ENCODE measurements around the gene MYL7. TPM values are rescaled to one million over a fixed set of nuclear protein-coding genes. Genes with fewer than 3 reads are reported as not detected.

The MYL7 gene
- total and polyA plus RNA-seq, 2 of the 4 experiments (the other 2 are of a cell fraction), result 0.24 TPM; not detected in 1

GRCh38 chr7:44134943-44135628 is 6.0 kb downstream of the MYL7 start:
- CTCF ChIA-PET, result interaction anchor here (0.7 kb wide), 1 partner anchor 49 kb away, joined by 6 read pairs; no protein-coding TSS in a partner anchor
- no peak overlapping the region for H3K4me2 ChIP-seq (ENCODE audit: low read depth, low read length)
- no peaks in the 10 kb centered on the region for H3K79me1 ChIP-seq (ENCODE audit: low read depth in 1 of 2, low read length in 2 of 2)
- no peak overlapping the region for H2BK120ac ChIP-seq (ENCODE audit: low read depth, low read length)
- no peak overlapping the region for H2BK20ac ChIP-seq (ENCODE audit: low read depth, low read length)
- no CpG with 5 or more reads among the region's 4 CpGs for WGBS, 2 experiments (ENCODE audit: extremely low coverage in 2 of 2, insufficient read length in 1 of 2)
- no peak overlapping the region for H4K8ac ChIP-seq (ENCODE audit: low read depth in 2 of 2, low read length in 2 of 2)
- no peak overlapping the region for H3K4me3 ChIP-seq (ENCODE audit: insufficient read depth, low read depth, low read length)
- no peaks in the 10 kb centered on the region for H3K9me3 ChIP-seq (ENCODE audit: control insufficient read depth, insufficient read depth, low read length)
- H4K5ac ChIP-seq (ENCODE audit: low read depth, low read length), result no peak overlapping the region
- no peak overlapping the region for H3K9ac ChIP-seq (ENCODE audit: low read depth, low read length)
- H4K20me1 ChIP-seq (ENCODE audit: insufficient read depth, low read length), result no peaks in the 10 kb centered on the region
- ATAC-seq (ENCODE audit: low read depth) (no peak), DNase-seq (no peak)
- no peak overlapping the region for H2BK15ac ChIP-seq (ENCODE audit: low read depth, low read length)
- TF ChIP-seq USF2 (IDR thresholded peaks at IDR 0.05; ENCODE audit: low read depth, low read length) (no peak), CHD1 (IDR thresholded peaks at IDR 0.05; ENCODE audit: low read depth, low read length) (no peak), SMC3 (IDR thresholded peaks at IDR 0.05; ENCODE audit: low read depth, low read length) (no peak), NFE2L2 (IDR thresholded peaks at IDR 0.05; ENCODE audit: low read depth, low read length) (no peak), BHLHE40 (IDR thresholded peaks at IDR 0.05; ENCODE audit: low read depth, low read length) (no peak), POLR2A (IDR thresholded peaks at IDR 0.05; ENCODE audit: low read depth, low read length) (no peak), CTCF (conservative IDR thresholded peaks at IDR 0.05; ENCODE audit: low read depth, low read length) (no peak), RAD21 (IDR thresholded peaks at IDR 0.05; ENCODE audit: low read length) (no peak), RFX5 (IDR thresholded peaks at IDR 0.05; ENCODE audit: low read depth, low read length) (no peak), ELK1 (IDR thresholded peaks at IDR 0.05; ENCODE audit: borderline replicate concordance, low read depth, low read length) (no peak), MXI1 (IDR thresholded peaks at IDR 0.05; ENCODE audit: borderline replicate concordance, low read depth, low read length) (no peak), MAFK (IDR thresholded peaks at IDR 0.05; ENCODE audit: low read depth, low read length) (no peak)
- H3K14ac ChIP-seq (replicated peaks; ENCODE audit: low read depth, low read length), result no peak overlapping the region
- H3K4ac ChIP-seq (ENCODE audit: low read depth, low read length), result no peak overlapping the region
- intact Hi-C loops (cut with micrococcal nuclease) (no loop called here), dilution Hi-C loops (cut with HindIII; ENCODE audit: low sequenced_read_pairs, unreplicated experiment) (no loop called here), in situ Hi-C loops (cut with MboI; ENCODE audit: low sequenced_read_pairs) (no loop called here)
- H3K18ac ChIP-seq (ENCODE audit: low read depth, low read length), result no peak overlapping the region
- no peak overlapping the region for H2BK5ac ChIP-seq (ENCODE audit: low read depth, low read length, poor library complexity, severe bottlenecking)
- H2AFZ ChIP-seq (replicated peaks; ENCODE audit: low read length, poor library complexity), result no peak overlapping the region
- no peak overlapping the region for H2AK9ac ChIP-seq (replicated peaks; ENCODE audit: low read depth, low read length, poor library complexity)
- no peak overlapping the region for H2AK5ac ChIP-seq (ENCODE audit: low read depth, low read length)
- no peak overlapping the region for H4K91ac ChIP-seq (ENCODE audit: insufficient read depth, low read depth, low read length)
- H3K4me1 ChIP-seq (ENCODE audit: control insufficient read depth, insufficient read depth, low read length), result peaks cover 10% of the 10 kb centered on the region
- POLR2A ChIA-PET (ENCODE audit: unreplicated experiment), result interaction anchor here (0.6 kb wide), 1 partner anchor 28 kb away, joined by 6 read pairs; no protein-coding TSS in a partner anchor
- H3K27me3 ChIP-seq (ENCODE audit: control insufficient read depth, insufficient read depth, low read length), result peaks cover 3% of the 10 kb centered on the region; the same call in 1 of the 2 replicates
- no peaks in the 10 kb centered on the region for H3K36me3 ChIP-seq (ENCODE audit: control insufficient read depth, insufficient read depth, low read length)
- H3K9me1 ChIP-seq (ENCODE audit: insufficient read depth, low read length), result peaks cover 3% of the 10 kb centered on the region; the same call in 1 of the 2 replicates
- H3K27ac ChIP-seq (ENCODE audit: insufficient read depth, low read length), result no peak overlapping the region
- no TSS peak for BruUV-seq (replicated peaks)
- H3K23ac ChIP-seq (ENCODE audit: low read depth, low read length), result no peak overlapping the region
- no peak overlapping the region for H3K56ac ChIP-seq (ENCODE audit: extremely low read depth, insufficient read depth, low read length)
